ENCODE data around the gene SPATS2. TPM values are rescaled to one million over a fixed set of nuclear protein-coding genes. Genes with fewer than 3 reads are reported as not detected.
A peak's percentile ranks its signal among the peaks of the same experiment; 100 is the strongest.

The SPATS2 gene
- total RNA-seq, 1 experiment from 2014 or later, result 50.7 TPM

GRCh38 chr12:49334226-49334625 lies 33.0 kb upstream of the SPATS2 start:
- no peaks in the 10 kb centered on the region for H3K27me3 ChIP-seq (ENCODE audit: low read length)
- H3K79me2 ChIP-seq (ENCODE audit: low read length), result no peaks in the 10 kb centered on the region
- no peak overlapping the region for H3K4me2 ChIP-seq (ENCODE audit: low read depth, low read length, poor library complexity, severe bottlenecking)
- H3K27ac ChIP-seq (ENCODE audit: low read length), result no peak overlapping the region
- no peak overlapping the region for H3K9ac ChIP-seq (ENCODE audit: low read length)
- H4K20me1 ChIP-seq (ENCODE audit: insufficient read depth, low read depth, low read length), result no peaks in the 10 kb centered on the region
- no peak overlapping the region for H3K4me3 ChIP-seq (ENCODE audit: low read length)
- H2AFZ ChIP-seq (ENCODE audit: low read length), result no peak overlapping the region
- peaks cover 5% of the 10 kb centered on the region for H3K4me1 ChIP-seq (ENCODE audit: low read length)
- no peaks in the 10 kb centered on the region for H3K9me2 ChIP-seq (replicated peaks; ENCODE audit: insufficient read depth, low read length)
- no peaks in the 10 kb centered on the region for H3K36me3 ChIP-seq (ENCODE audit: insufficient read depth, low read length)
- no peak for DNase-seq
- H3K9me3 ChIP-seq (ENCODE audit: low read length), result no peaks in the 10 kb centered on the region

DNA sequence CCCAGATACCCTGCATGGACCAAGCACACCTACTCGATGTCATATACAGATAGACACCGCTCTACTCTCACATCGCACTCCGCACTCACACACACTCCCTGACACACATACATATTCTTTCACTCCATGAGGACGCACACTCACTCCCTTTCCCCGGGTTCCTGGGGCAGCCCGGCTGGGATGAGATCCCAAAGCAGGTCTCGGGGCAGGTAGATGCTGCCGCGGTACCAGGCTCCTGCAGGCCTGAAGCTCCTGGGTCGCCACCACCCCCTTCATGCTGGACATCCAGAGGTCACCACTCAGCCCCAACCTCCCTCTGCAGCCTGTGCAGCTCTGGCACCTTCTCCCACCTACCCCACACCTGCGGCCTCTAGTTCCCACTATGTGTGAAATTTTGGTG lies 32.6 kb upstream of the SPATS2 start:
- no peaks in the 10 kb centered on the region for H3K9me2 ChIP-seq (replicated peaks; ENCODE audit: insufficient read depth, low read length)
- H3K27me3 ChIP-seq (ENCODE audit: low read length), result no peaks in the 10 kb centered on the region

DNA sequence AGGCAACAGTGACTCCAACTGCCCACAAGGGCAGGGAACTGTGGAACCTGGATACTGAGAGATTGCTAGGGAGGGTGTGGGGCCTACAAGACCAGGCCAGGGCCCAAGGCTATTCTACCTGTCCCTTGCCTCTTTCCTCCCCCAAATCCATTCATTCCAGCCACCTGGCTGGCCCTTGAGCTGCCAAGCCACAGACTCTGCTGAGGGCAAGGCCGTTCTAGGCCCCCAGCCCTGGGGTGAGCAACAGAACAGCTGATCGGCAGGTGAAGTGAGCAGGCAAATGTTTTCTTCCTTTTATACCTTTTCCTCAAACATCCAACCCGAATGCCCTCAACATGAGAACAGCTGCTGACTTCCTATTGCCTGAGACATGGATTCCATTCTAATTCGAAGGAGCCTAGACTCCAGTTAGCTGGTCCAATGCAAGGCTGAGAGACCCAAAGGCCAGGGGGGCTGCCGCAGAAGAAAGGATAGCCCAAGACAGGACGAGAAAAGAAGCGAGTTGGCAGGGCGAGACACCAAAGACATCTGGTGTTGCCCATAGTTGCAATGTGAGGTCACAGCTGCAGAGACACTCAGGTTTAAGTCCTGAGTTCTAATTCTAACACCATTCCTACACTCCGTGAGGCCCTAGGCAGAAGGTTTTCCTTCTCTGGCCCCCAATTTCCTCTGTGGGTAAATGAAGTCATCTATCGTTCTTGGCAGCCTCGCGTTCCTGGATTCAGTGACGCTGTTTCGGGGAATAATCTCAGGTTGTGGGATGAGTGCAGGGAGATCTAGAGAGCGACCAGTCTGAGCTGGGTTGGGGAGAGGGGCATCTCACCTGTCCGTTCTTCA lies 31.9 kb upstream of the SPATS2 start:
- no peak overlapping the region for H3K4me2 ChIP-seq (ENCODE audit: low read depth, low read length, poor library complexity, severe bottlenecking)
- no peaks in the 10 kb centered on the region for H3K9me2 ChIP-seq (replicated peaks; ENCODE audit: insufficient read depth, low read length)
- no peak for DNase-seq
- no peak overlapping the region for H2AFZ ChIP-seq (ENCODE audit: low read length)
- H3K79me2 ChIP-seq (ENCODE audit: low read length), result no peaks in the 10 kb centered on the region
- no peaks in the 10 kb centered on the region for H3K9me3 ChIP-seq (ENCODE audit: low read length)
- peaks cover 7% of the 10 kb centered on the region for H3K4me1 ChIP-seq (ENCODE audit: low read length)
- H3K27me3 ChIP-seq (ENCODE audit: low read length), result no peaks in the 10 kb centered on the region
- H3K36me3 ChIP-seq (ENCODE audit: insufficient read depth, low read length), result no peaks in the 10 kb centered on the region
- H4K20me1 ChIP-seq (ENCODE audit: insufficient read depth, low read depth, low read length), result no peaks in the 10 kb centered on the region
- H3K4me3 ChIP-seq (ENCODE audit: low read length), result no peak overlapping the region
- H3K27ac ChIP-seq (ENCODE audit: low read length), result no peak overlapping the region
- no peak overlapping the region for H3K9ac ChIP-seq (ENCODE audit: low read length)

More for the DNA sequence above, 32.6 kb upstream of the SPATS2 start:
- peaks cover 5% of the 10 kb centered on the region for H3K4me1 ChIP-seq (ENCODE audit: low read length)
- no peaks in the 10 kb centered on the region for H3K9me3 ChIP-seq (ENCODE audit: low read length)
- H2AFZ ChIP-seq (ENCODE audit: low read length), result no peak overlapping the region
- no peak overlapping the region for H3K27ac ChIP-seq (ENCODE audit: low read length)
- peak; percentile 33 for DNase-seq
- no peak overlapping the region for H3K9ac ChIP-seq (ENCODE audit: low read length)
- H3K79me2 ChIP-seq (ENCODE audit: low read length), result no peaks in the 10 kb centered on the region
- no peak overlapping the region for H3K4me3 ChIP-seq (ENCODE audit: low read length)
- no peaks in the 10 kb centered on the region for H4K20me1 ChIP-seq (ENCODE audit: insufficient read depth, low read depth, low read length)
- no peak overlapping the region for H3K4me2 ChIP-seq (ENCODE audit: low read depth, low read length, poor library complexity, severe bottlenecking)
- no peaks in the 10 kb centered on the region for H3K36me3 ChIP-seq (ENCODE audit: insufficient read depth, low read length)

DNA sequence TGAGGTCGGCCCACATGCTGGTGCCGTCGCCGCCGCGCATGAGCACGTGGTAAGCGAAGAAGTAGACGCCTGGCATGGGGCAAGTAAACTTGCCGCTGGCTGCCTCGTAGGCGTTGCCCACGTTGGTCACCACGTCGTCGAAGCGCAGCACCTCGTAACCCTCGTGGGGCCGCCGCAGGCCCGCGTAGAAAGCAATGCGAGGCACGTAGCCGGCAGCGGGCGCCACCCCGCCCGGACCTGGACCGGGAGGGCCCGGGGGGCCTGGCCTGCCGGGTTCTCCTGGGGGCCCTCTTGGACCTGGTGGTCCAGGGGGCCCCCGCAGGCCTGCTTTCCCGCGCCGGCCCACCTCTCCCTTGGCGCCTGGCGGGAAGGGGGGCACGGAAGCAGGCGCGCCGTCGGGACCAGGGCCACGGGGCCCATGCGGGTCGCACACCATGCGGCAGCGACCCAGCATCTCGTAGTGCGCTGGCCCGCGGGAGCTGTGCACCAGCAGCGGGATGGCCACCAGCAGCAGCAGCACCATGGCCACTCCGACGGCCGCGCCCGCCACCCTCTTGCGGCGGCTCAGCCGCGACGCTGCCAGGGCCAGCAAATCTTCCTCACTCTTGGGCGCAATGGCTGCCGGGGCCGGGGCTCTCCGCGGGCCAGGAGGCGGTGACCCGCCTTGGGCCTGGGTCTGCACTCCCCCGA lies 31.2 kb upstream of the SPATS2 start:
- Histone ChIP-seq H4K20me1 (ENCODE audit: insufficient read depth, low read depth, low read length) (no peaks in the 10 kb centered on the region), H3K9me3 (ENCODE audit: low read length) (no peaks in the 10 kb centered on the region), H3K27me3 (ENCODE audit: low read length) (no peaks in the 10 kb centered on the region), H3K79me2 (ENCODE audit: low read length) (no peaks in the 10 kb centered on the region), H3K36me3 (ENCODE audit: insufficient read depth, low read length) (no peaks in the 10 kb centered on the region), H3K9ac (ENCODE audit: low read length) (no peak overlapping the region), H3K9me2 (replicated peaks; ENCODE audit: insufficient read depth, low read length) (no peaks in the 10 kb centered on the region), H3K4me2 (ENCODE audit: low read depth, low read length, poor library complexity, severe bottlenecking) (no peak overlapping the region), H3K27ac (ENCODE audit: low read length) (no peak overlapping the region), H3K4me1 (ENCODE audit: low read length) (peaks cover 11% of the 10 kb centered on the region), H2AFZ (ENCODE audit: low read length) (no peak overlapping the region), H3K4me3 (ENCODE audit: low read length) (no peak overlapping the region)
- no peak for DNase-seq

- no peak within 1 kb of the TSS for H3K27ac ChIP-seq (ENCODE audit: low read length)
- H4K20me1 ChIP-seq (ENCODE audit: insufficient read depth, low read depth, low read length), result no peaks in the 10 kb centered on the region
- peak within 1 kb of the TSS; percentile 57 for H3K4me2 ChIP-seq (ENCODE audit: low read depth, low read length, poor library complexity, severe bottlenecking)
- H3K9me2 ChIP-seq (replicated peaks; ENCODE audit: insufficient read depth, low read length), result no peaks in the 10 kb centered on the region
- H3K27me3 ChIP-seq (ENCODE audit: low read length), result no peaks in the 10 kb centered on the region
- no peaks in the 10 kb centered on the region for H3K9me3 ChIP-seq (ENCODE audit: low read length)
- H3K4me3 ChIP-seq (ENCODE audit: low read length), result peak within 1 kb of the TSS; percentile 44; the same call in 1 of the 2 replicates
- H3K79me2 ChIP-seq (ENCODE audit: low read length), result no peaks in the 10 kb centered on the region
- no peaks in the 10 kb centered on the region for H3K36me3 ChIP-seq (ENCODE audit: insufficient read depth, low read length)
- peak; percentile 90 for DNase-seq
- H3K9ac ChIP-seq (ENCODE audit: low read length), result peak within 1 kb of the TSS; percentile 50
- peaks cover 11% of the 10 kb centered on the region for H3K4me1 ChIP-seq (ENCODE audit: low read length)
- peak within 1 kb of the TSS; percentile 89; the same call in 1 of the 2 replicates for H2AFZ ChIP-seq (ENCODE audit: low read length)
Measured at GRCh38 chr12:49336645-49337584, 30.3 kb upstream of the SPATS2 start, which contains the start of gene C1QL4. TSS of gene C1QL4 (minus strand) at chr12:49337188. CDS start at chr12:49336477, 711 bp downstream.

DNA sequence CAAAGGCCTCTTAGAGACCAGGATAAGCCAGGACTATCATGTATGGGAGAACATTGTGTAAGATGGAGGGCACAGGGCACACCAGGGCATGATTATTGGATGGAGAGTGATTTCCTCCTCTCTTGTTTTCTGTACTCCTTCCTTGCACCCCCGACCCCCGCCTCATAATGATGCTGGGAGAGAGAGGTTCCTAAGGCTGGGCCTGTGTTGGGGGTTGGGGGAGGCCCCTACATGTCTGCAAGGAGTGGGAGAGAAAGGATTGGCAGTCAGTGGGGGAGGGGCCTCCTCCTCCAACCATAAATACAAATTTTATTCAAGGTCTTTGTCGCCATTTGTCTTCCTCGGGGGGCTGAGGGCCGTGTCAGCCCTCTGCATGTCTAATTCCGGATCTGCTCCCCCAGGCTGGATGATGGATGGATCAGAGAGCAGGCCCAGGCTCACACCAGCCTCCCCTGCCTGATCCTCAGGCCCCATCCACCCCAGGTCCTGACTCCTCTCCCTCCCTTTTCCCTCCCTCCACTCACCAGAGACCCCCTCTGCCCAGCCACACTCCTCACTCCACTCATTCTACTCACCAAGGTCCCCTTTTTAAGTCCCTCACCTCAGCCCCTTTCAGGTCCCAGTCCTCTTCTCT lies 28.3 kb upstream of the SPATS2 start:
- Histone ChIP-seq H4K20me1 (ENCODE audit: insufficient read depth, low read depth, low read length) (no peaks in the 10 kb centered on the region), H3K4me3 (ENCODE audit: low read length) (no peak overlapping the region), H3K27ac (ENCODE audit: low read length) (no peak overlapping the region), H3K27me3 (ENCODE audit: low read length) (no peaks in the 10 kb centered on the region), H3K4me1 (ENCODE audit: low read length) (peaks cover 31% of the 10 kb centered on the region), H3K9me2 (replicated peaks; ENCODE audit: insufficient read depth, low read length) (no peaks in the 10 kb centered on the region), H3K9ac (ENCODE audit: low read length) (no peak overlapping the region), H3K79me2 (ENCODE audit: low read length) (no peaks in the 10 kb centered on the region), H3K36me3 (ENCODE audit: insufficient read depth, low read length) (no peaks in the 10 kb centered on the region), H3K4me2 (ENCODE audit: low read depth, low read length, poor library complexity, severe bottlenecking) (no peak overlapping the region), H2AFZ (ENCODE audit: low read length) (no peak overlapping the region), H3K9me3 (ENCODE audit: low read length) (no peaks in the 10 kb centered on the region)
- no peak for DNase-seq

DNA sequence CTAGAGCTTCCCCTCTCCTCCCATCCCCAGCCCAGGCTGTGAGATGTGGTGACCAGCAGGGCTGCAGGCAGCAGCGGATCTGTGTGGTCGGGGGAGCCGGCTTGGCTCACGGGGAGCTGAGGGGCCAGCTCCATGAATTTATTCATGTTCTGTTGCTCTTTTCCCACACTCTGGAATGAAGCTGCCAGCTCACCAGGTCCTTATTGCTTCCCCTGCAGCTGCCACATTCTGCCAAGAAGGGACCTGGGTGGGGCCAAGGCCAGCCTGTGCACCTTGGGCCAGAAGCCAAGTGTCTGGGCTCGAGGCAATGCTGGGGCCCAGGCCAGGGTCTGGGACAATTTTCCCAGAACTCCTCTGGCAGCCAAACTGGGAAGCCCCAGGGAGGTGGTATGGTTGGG lies 27.8 kb upstream of the SPATS2 start:
- DNase-seq, result no peak
- Histone ChIP-seq H3K27ac (ENCODE audit: low read length) (no peak overlapping the region), H3K4me2 (ENCODE audit: low read depth, low read length, poor library complexity, severe bottlenecking) (no peak overlapping the region), H2AFZ (ENCODE audit: low read length) (no peak overlapping the region), H3K36me3 (ENCODE audit: insufficient read depth, low read length) (no peaks in the 10 kb centered on the region), H3K4me3 (ENCODE audit: low read length) (no peak overlapping the region), H3K27me3 (ENCODE audit: low read length) (no peaks in the 10 kb centered on the region), H3K9ac (ENCODE audit: low read length) (no peak overlapping the region), H3K79me2 (ENCODE audit: low read length) (no peaks in the 10 kb centered on the region), H3K9me3 (ENCODE audit: low read length) (no peaks in the 10 kb centered on the region), H4K20me1 (ENCODE audit: insufficient read depth, low read depth, low read length) (no peaks in the 10 kb centered on the region), H3K9me2 (replicated peaks; ENCODE audit: insufficient read depth, low read length) (no peaks in the 10 kb centered on the region), H3K4me1 (ENCODE audit: low read length) (peaks cover 33% of the 10 kb centered on the region)
